Lower leg skin (tissue), 3 donors: ENCODE data around the gene PLD1.

ENCODE experiments used
- POLR2A ChIP-seq, 2 donors: fragments of 450-650 bp; IDR thresholded peaks; one replicate each; pipeline ENCODE4 v1.6.1; 2016 to 2017; ENCODE audit warnings: antibody characterized with exemption in 2 of 2, mild to moderate bottlenecking in 1 of 2, moderate library complexity in 1 of 2
- TF ChIP-seq, protein P1 (sequence below), 3 donors: fragments of 450-650 bp; IDR thresholded peaks; one replicate each; pipeline ENCODE4 v1.5.1; 2016; ENCODE audit warnings: antibody characterized with exemption in 3 of 3, mild to moderate bottlenecking in 3 of 3, moderate library complexity in 2 of 3

DNA sequence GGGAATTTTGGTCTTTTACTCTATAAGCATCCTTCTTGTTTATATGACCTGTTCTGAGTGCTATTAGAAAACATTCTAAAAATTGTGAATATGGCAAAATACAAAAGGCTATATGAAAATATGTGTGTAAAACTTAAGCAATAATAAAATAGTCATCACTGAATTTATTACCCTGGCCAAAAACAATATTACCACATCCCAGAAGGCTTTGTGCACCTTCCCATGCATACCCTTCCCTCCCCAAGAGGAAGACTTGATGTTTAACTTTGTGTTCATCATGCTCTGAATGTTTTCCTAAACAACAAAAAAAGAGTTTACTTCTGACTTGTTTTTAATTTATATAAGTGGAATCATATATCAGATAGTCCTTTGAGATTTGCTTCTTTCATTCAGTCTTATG, 195.0 kb downstream of the PLD1 start:
- TF ChIP-seq POLR2A (IDR thresholded peaks at IDR 0.05): no peak
- TF ChIP-seq, protein P1, sequence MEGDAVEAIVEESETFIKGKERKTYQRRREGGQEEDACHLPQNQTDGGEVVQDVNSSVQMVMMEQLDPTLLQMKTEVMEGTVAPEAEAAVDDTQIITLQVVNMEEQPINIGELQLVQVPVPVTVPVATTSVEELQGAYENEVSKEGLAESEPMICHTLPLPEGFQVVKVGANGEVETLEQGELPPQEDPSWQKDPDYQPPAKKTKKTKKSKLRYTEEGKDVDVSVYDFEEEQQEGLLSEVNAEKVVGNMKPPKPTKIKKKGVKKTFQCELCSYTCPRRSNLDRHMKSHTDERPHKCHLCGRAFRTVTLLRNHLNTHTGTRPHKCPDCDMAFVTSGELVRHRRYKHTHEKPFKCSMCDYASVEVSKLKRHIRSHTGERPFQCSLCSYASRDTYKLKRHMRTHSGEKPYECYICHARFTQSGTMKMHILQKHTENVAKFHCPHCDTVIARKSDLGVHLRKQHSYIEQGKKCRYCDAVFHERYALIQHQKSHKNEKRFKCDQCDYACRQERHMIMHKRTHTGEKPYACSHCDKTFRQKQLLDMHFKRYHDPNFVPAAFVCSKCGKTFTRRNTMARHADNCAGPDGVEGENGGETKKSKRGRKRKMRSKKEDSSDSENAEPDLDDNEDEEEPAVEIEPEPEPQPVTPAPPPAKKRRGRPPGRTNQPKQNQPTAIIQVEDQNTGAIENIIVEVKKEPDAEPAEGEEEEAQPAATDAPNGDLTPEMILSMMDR (IDR thresholded peaks at IDR 0.05): no peak
